ENCODE measurements around the gene CDCA3.
"Not testable (repeated sequence)": the region's sequence is repeated elsewhere in the genome, so short reads cannot be mapped to it uniquely, and the experiment has no call there.

Gene CDCA3

GRCh38 chr12:6872073-6873048 lies 21.3 kb upstream of the CDCA3 start:
- peak in 2 of 3 experiments; percentile 73 to 86 for DNase-seq (ENCODE audit: low read depth in 3 of 3)

GRCh38 chr12:6871052-6871957 lies 20.2 kb upstream of the CDCA3 start:
- peak in 1 of 3 experiments; percentile 62 for DNase-seq (ENCODE audit: low read depth in 3 of 3)

- DNase-seq (ENCODE audit: low read depth in 3 of 3) = not testable (repeated sequence)
These were observed 19.2 kb upstream of the CDCA3 start for GRCh38 chr12:6870304-6870703.

DNA sequence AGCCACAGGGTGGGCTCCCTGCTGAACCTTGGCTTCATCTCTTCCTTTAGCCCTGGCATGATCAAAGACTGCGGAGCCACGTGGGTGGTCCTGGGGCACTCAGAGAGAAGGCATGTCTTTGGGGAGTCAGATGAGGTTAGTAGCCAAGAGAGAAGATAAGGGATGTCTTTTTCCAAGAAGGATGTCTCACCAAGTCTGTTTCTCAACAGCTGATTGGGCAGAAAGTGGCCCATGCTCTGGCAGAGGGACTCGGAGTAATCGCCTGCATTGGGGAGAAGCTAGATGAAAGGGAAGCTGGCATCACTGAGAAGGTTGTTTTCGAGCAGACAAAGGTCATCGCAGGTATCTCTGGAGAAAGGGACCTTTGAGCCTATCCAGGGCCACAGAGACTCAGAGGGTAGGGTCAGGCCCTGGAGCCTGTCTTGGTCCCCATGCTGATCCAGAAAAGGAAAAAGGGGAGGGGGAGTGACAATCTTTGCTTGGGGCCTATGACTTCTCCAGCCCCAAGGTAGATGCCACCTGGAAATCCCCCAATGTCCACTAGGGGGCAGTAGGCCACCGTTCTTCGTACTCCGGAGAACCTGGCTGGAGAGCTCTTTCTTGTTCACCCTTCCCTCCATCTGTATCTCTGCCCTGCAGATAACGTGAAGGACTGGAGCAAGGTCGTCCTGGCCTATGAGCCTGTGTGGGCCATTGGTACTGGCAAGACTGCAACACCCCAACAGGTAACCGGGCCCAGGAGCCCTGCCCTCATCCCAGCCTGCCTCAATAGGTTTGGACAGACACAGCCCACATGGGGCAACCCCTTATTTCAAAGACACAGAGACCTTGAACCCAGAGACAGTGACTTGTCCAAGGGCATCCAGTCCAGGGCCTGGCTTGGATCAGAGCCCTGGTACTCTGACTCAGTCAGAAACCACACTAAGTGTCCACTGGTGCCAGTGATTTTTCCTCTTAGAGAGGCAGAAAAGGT lies 18.2 kb upstream of the CDCA3 start:
- DNase-seq (ENCODE audit: low read depth in 3 of 3) = peak; percentile 67 to 82 (median 76)

DNA sequence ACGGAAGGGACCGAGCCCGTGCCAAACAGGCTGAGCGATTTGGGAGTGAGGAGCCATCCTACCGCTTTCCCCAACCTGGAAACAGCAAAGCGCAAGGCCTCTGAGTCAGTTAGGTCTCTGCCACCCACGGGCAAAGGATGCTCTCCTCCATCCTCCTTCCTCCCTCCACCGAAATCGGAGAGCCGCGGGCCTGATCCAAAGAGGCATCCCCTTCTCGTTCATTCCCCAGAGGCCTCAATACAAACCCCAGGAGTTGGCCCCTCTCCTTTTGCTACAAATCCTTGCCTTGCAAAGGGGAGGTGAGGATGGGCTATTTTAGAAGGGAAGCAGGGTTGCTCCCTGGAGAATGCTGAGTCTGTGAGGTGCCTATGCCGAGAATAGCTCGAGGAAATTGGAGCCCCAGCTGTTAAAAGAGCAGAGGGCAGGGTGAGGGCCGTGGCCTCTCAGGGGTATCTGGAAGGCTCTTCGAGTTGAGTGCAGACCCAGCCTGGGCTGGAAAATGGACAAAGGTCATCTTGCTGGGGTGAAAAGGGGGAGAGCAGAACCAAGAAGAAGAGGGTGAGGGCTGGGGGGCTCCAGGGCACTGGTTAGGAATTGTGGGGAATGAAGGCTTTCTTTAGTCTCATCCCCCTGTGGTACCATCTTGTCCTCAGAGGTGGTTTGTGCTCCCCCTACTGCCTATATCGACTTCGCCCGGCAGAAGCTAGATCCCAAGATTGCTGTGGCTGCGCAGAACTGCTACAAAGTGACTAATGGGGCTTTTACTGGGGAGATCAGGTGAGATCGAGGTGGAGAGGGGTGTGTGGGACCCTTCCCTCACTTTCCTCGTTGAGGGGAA lies 17.3 kb upstream of the CDCA3 start:
- DNase-seq (ENCODE audit: low read depth in 3 of 3) = no peak

- peak in 2 of 3 experiments; percentile 73 to 79 for DNase-seq (ENCODE audit: low read depth in 3 of 3)
These were observed 16.5 kb upstream of the CDCA3 start, which contains the start of gene TPI1 for GRCh38 chr12:6867413-6868210. TPI1 (plus strand) TSS chr12:6867531; CDS start chr12:6867567, 36 bp downstream.

GRCh38 chr12:6866920-6867412 lies 15.9 kb upstream of the CDCA3 start:
- DNase-seq (ENCODE audit: low read depth in 3 of 3) = no peak

DNA sequence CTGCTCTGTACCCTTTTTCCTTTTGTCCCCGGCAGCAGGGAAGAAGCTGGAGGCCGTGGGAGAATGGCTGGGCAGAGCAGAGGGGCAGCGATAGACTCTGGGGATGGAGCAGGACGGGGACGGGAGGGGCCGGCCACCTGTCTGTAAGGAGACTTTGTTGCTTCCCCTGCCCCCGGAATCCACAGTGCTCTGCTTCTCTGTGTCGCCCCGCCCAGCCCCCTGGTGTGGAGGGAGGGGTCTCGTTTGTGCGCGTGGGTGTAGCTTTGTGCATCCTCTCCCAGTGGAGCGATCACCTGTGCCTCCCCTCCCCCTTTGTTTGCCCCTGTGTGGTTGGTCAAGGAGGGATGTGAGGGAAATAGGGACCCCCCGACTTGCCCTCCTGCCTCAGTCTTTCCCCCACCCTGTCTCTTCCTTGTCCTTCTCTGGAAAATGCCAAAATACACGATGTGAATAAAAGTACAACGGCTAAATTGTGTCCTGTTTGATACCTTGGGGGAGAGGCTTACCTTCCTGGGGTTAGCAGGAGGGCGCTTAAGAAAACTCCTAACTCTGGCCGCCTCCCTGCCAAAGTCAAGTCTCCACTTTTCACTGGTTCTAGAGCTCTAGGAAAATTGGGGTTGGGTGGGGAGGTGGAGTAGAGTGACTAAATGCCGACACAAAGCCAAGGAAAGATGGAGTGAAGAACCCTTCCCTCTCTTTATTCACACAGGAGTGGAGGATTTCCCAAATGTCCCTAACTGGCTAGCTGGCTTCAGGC lies 15.3 kb upstream of the CDCA3 start:
- DNase-seq (ENCODE audit: low read depth in 3 of 3) = no peak

DNA sequence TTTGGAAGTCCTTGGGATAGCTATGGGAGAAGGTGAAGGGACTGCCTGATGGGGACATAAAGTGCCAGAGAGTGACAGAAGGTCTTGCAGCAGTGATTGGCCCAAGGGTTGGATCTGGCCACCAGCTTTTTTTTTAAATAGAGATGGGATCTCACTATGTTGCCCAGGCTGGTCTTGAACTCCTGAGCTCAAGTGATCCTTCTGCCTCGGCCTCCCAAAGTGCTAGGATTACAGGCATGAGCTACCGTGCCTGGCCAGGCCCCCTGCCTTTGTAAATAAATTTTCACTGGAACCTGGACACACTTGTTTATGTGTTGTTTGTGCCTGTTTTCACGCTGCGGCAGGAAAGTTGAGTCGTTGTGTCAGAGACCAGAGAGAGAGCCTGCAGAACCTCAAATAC lies 14.2 kb upstream of the CDCA3 start:
- DNase-seq (ENCODE audit: low read depth in 3 of 3) = not testable (repeated sequence)

DNA sequence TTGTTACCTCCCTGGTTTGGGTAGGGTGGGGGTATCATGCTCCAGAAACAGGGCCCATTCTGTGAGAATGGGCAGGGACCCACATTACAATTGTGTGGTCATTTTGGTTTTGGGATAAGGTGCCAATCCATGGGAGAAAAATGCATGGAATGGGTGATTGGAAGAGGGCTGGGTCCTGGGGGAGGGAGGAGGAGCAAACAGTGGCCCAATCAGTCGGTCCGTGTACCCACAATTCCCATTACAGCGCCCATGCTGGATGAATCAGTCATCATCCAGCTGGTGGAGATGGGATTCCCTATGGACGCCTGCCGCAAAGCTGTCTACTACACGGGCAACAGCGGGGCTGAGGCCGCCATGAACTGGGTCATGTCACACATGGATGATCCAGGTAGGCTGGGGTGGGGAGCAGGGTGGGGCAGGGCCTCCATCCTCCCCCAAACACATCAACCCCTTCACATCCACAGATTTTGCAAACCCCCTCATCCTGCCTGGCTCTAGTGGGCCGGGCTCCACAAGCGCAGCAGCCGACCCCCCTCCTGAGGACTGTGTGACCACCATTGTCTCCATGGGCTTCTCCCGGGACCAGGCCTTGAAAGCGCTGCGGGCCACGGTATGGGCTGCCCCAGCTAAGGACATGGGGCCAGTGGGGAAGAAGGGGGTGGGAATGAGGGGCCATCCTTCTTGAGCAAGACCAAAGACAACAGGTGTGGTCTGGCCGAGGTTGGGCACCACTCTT lies 12.7 kb upstream of the CDCA3 start:
- no peak for DNase-seq (ENCODE audit: low read depth in 3 of 3)

GRCh38 chr12:6863033-6863432 lies 11.9 kb upstream of the CDCA3 start:
- DNase-seq (ENCODE audit: low read depth in 3 of 3) = no peak

DNA sequence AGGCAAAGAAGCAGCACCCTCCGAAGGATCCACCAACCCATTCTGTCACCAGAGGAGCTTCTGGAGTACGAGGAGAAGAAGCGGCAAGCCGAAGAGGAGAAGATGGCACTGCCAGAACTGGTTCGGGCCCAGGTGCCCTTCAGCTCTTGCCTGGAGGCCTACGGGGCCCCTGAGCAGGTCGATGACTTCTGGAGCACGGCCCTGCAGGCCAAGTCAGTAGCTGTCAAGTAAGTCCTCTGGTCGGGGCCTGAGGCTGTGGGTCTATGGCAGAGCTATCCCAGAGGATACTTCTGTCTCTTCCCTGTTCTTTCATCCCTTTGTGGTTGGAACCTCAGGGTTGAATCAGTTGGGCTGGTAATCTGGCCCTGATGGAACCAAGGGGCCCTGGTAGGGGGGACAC lies 10.3 kb upstream of the CDCA3 start:
- DNase-seq (ENCODE audit: low read depth in 3 of 3) = no peak

DNA sequence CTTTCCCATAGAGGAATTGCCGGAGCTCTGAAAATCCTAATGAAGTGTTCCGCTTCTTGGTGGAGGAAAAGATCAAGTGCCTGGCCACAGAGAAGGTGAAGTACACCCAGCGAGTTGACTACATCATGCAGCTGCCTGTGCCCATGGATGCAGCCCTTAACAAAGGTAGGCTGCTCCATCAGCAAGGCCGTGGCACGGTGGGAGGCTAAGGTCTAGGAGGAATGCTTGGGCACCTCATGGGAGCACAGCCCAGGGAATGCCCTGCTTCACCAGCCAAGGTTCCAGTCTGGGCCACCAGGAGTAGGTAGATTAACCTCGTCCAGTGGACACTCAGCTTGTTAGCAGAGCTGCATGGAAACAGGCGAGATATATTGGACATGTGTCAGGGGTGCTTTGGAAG lies 9.9 kb upstream of the CDCA3 start:
- no peak for DNase-seq (ENCODE audit: low read depth in 3 of 3)

DNA sequence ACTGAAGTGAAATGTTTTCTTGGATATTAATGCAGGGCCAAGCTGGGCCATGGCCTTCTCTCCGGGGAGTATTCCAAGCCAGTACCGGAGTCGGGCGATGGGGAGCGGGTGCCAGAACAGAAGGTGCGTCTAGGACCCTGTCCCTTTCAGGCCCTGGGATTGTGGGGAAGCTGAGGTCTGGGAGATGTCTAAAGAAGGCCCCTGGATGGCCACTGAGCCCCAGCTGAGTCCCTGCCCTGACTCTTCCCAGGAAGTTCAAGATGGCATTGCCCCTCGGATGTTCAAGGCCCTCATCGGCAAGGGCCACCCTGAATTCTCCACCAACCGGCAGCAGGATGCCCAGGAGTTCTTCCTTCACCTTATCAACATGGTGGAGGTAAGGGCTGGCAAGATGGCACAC lies 9.0 kb upstream of the CDCA3 start:
- no peak for DNase-seq (ENCODE audit: low read depth in 3 of 3)

DNA sequence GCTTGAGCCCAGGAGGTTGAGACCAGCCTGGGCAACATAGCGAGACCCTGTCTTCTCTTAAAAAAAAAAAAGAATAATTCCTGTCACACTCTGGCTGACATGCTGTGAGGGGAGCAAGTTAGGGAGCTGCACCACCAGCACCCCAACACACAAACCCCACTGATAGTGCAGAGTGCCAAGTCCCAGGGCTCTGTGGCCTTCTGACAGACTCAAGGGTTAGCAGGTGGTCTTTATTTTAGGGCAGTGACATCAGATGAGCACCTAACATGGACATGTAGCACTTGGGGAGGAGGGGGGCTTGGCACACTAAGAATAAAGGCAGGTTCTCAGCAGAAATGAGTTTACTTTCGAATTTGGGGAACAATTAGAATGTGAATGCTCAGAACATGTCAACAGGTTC lies 7.7 kb upstream of the CDCA3 start:
- DNase-seq (ENCODE audit: low read depth in 3 of 3) = no peak

DNA sequence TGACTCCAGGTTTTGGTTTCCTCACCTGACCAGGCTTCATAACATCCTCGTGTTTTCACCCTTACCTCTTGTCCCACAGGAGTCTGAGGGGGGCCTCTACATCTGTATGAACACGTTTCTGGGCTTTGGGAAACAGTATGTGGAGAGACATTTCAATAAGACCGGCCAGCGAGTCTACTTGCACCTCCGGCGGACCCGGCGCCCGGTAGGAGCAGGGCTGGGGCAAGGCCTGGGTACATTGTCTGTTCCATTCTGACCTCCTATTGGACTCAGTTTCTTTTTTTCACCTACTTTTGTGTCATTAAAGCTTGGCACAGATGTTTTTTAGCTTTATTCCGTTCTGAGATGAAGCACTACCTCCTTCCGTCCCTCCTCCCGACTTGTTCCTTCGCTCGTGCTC lies 4.2 kb upstream of the CDCA3 start:
- DNase-seq (ENCODE audit: low read depth in 3 of 3) = no peak

DNA sequence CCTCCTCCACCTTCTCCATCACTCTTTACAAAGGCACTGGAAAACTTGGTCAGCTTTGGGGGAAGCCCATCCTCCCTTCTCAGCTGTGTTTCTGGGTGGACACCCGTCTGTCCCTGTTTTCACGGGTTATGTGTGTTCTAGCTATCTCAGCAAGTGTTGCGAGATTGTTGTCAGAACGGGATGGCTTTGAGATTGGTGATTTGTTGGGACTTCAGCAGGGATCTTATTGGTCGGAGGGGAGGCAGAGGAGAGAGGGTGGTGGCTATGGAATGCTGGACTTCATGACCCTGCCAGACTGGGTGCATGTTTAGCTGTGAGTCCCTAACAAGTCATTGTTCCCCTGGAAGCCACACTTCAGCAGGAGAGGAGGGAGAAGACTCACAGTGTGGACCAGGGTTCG lies 3.0 kb upstream of the CDCA3 start:
- no peak for DNase-seq (ENCODE audit: low read depth in 3 of 3)

GRCh38 chr12:6853626-6854025 lies 2.5 kb upstream of the CDCA3 start:
- no peak for DNase-seq (ENCODE audit: low read depth in 3 of 3)
